NCI-H2196 treated with DMSO at 0.1 percent for 48 hours (cell line): ENCODE results near the gene CCIN.

Experiments used
- DNase-seq: peaks from one replicate; lab custom pipeline; 2025; ENCODE audit not compliant: unreplicated experiment; lab: John Stamatoyannopoulos, UW

Gene CCIN

DNA sequence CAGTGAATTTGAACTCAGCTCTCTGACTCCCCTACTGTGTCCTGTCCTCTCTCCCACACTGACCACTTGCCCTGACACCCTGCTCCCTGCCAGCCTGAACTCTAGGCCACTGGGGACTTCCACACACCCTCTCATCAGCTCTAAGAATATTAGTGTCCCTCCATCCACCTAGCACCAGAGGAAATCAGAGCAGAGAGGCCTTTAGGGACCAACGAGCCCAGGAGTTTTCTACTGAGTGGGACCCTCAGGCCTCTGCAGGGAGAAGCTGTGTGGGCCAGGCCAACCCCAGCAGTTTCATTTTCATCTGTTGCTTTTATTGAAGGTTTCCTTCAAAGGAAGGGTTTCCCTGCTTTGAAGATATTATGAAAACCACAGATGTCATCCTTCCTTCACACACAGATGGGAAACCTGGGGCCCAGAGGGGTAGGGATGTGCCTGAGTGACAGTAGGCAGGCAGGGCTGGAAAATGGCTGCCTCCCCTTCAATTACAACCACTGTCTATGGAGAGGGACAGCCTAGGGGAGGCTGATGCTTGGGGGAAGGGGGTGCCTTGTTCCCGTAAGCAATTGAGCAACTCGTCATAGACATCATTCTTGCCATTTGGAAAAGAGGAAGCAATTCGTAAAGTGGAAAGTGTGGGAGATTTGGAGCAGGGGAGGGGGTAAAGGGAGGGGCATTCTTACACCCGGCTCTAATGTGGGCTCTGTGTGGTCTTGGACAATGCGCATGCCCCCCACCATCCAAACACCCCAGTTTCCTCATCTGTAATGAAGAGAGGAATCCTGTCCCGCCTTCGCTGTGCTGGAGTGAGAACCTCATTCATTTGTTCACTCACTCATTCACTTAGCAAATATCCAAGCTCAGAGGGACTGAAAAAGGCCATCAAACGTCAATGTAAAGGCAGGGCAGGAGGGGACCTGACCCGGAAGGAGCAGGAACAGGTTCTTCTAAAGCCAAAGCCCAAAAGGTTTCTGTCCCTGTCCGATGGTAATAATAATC is 28.8 kb upstream of the CCIN start:
- no peak for DNase-seq

- no peak for DNase-seq
Observed at GRCh38 chr9:36141288-36141687, 27.9 kb upstream of the CCIN start.

GRCh38 chr9:36141761-36142160 is 27.4 kb upstream of the CCIN start:
- DNase-seq = no peak

DNA sequence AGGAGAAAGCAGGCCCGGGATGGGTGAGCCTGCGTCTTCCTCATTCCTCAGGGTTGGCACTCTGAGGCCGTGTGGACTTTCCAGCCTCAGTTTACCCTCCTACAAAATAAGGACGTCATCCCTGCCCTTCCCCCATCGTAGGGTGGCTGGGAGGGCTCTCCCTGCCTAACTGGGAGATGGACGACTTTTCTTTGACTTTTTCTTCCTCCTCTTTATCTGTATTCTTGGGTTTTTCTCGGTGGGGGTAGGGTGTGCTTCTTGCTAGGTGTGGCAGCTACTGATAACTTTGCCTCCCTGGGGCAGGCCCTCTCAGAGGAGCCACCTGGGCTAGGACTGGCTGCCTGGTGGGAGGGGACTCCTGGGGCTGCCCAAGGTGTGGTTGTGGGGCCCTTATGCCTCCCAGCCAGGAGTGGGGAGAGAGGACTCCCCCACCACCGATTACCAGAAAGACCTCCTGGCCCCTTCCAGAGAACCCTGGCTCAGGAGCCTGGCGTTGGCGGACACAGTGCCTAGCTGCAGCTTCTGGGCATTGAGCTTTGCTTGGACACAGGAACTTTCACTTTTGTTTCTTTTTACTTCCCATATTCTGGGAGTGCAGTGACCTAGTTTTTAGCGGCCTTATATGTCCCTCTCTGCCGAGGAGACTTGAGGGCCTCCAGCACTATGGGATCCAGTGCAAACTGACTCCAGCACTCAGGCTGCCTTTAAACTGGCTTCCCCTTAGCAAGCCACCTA is 26.5 kb upstream of the CCIN start:
- no peak for DNase-seq

- DNase-seq = no peak
Observed at GRCh38 chr9:36143245-36143641, 25.9 kb upstream of the CCIN start.

DNA sequence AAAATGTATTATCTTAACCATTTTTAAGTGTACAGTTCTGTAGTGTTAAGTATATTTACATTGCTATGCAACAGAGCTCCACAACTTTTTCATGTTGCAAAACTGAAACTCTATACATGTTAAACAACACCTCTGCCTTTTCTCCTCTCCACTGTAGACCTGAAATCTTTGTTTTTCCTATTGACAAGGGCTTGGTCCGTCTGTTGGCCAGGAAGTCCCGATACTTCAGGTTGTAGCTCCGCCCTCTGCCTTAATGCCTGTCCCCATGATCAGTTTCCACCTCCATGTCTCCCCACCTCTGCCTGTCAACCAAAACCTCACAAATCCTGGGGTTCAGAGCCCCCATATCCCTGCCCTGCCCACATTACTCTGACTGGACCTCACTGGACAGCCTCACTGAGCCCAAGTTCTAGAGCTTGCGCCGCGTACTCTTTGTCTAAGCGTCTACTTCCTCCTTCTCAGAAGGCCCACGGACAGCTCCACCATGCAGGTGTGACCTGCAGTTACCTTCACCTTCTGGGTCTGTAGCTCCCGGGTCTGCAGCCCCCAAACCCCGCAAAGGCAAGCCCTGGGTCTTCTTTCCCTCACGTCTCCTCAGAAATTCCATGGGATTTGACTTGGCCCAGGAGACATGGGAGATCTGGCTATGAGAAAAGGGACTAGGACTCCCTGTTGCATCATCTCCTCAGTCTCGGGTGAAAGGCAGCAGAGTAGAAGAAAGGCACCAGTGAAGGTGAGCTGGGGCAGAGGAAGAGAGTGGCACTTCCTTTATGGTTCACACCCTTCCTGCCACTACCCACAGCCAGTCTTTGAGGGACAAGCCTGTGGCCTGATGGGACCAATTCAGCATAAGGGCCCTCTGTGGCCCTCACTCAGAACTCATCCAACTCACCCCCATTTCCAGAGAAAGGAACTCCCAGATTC is 24.6 kb upstream of the CCIN start:
- DNase-seq = no peak

- no peak for DNase-seq
Observed at GRCh38 chr9:36145970-36146369, 23.2 kb upstream of the CCIN start.

DNA sequence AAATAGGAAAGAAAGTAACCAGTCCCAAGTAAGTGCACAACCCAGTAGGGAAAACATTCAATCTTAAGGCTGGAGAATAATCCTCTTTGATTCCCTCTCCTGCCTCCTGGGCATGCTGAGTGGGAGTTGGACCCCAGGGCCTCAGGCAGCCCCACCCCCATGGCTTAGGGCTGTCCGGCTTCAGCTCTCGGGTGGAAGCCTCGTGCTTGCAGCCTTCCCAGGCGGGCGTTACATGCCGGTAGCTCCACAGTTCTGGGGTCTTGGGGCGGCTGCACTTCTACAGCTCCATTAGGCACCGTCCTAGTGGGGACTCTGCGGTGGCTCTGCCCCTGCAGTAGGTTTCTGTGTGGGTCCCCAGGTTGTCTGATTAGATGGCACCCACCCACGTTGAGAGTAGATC is 22.5 kb upstream of the CCIN start:
- DNase-seq = no peak

GRCh38 chr9:36147441-36148175 is 21.6 kb upstream of the CCIN start:
- no peak for DNase-seq

DNA sequence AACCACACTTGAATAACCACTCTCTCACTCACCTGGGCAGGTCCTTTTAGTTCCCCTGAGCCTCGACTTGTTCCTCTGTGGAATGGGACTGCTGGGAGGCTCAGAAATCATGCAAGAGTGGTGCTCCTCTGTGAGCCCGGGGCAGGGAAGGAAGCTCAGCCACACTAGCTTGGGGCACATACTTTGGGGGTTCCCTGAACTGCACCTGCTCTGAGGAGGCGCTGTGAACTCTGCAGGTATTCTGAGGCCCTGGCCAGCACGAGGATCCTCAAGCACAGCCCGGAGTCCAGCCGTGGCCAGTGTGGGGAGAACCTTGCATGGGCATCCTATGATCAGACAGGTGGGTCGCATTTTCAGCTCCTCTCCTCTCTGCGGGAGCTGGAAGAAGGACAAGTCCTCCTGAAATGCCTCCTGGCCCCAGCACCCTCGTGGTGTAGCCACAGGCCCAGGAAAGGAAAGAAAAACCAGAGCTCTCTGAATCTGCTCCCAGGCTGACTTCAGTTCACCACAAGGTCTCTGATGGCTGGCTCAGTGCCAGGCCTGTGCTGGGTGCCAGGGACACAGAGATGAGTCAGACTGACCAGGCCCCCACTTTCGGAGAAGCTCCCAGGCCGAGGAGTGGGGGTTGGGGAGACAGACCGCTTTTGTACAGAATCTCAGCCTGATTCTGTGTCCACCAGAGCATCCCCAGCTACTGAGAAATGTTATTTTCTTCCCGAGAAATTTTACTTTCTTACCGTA is 20.7 kb upstream of the CCIN start:
- peak; percentile 33 for DNase-seq

GRCh38 chr9:36149197-36149596 is 20.0 kb upstream of the CCIN start:
- DNase-seq = no peak

DNA sequence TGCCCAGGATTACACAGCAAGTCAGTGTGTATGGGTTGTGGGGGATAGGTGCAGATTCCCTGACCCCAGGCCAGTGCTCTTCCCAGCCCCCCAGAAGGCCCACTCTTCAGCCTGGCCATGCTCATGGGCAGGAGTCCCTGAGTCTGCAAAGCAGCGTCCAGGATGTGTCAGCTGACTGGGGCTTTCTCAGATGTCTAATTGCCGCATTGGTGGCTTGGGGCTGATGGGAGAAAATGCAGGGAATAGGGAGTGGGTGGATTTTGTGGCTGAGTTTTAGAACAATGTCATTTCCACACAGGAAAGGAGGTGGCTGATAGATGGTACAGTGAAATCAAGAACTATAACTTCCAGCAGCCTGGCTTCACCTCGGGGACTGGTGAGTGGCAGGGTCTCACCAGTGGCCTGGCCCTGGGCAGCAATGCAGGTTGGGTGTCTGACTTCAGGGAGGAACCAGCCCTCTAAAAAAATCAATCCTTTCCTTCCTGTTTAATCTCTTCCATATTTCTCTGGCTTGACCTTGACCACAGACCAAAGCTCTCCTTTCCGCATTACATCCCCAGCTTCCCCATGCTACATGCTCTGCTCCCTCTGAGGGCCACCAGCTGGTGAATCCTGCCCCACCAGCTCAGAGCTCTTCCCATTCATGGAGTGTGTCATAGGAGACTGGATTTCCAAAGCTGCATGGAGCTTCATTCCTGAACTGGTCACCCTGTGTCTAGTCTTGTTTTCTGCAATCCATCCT is 18.4 kb upstream of the CCIN start:
- DNase-seq = no peak

DNA sequence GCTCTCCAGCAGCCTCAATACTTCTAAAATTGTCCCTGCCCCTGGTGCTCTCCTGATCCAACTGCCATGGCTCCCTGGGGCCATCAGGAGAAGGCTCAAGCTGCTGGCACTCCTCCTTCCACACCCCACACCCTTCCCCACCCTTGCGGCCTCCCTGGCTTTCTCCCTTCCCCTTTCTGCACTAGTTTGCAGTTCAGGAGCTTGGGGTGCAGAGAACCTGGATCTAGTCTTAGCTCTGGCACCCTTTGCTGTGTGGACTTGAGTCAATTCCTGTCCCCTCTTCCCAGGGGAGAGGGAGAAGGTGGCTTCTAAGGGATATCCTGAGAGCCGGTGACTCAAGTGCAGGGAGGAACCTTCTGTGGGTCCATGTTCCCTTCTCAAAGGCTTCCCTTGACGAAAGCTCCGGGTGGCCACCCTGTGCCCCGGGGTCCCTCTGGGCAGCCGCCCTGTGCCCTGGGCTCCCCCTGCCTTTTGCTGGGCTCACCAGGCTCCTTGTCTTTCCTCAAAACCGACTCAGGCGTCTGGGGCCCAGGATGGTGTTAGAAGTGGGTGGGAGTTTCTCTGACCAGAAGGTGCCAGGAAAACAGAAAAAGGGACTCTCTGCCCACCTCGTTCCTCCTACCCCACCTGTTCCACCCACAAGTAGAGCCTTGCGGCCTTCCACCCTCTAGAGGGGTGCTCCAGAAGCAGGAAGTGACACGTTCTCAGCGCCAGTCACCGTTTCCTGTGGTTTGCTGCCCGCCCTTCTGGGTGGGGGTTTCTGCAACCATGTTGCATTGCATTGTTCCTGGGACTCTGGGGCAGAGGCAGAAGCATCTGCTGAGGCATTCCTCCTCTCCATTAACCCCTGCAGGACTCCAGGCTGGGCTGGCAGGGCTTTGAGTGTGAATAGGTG is 17.6 kb upstream of the CCIN start:
- no peak for DNase-seq

- no peak for DNase-seq
Observed at GRCh38 chr9:36152741-36153438, 16.3 kb upstream of the CCIN start.

DNA sequence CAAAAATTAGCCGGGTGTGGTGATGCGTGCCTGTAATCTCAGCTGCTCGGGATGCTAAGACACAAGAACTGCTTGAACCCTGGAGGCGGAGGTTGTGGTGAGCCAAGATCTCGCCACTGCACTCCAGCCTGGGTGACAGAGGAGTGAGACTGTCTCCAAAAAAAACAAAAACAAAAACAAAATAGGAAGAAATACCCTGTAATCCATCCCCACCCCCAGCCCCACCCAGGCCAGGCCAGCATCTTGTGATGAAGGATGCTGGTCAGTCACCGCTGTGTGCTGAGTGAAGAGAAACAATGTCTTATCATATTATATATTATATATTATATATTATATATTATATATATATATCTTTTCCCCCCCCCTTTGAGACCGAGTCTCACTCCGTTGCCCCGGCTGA is 15.4 kb upstream of the CCIN start:
- no peak for DNase-seq

DNA sequence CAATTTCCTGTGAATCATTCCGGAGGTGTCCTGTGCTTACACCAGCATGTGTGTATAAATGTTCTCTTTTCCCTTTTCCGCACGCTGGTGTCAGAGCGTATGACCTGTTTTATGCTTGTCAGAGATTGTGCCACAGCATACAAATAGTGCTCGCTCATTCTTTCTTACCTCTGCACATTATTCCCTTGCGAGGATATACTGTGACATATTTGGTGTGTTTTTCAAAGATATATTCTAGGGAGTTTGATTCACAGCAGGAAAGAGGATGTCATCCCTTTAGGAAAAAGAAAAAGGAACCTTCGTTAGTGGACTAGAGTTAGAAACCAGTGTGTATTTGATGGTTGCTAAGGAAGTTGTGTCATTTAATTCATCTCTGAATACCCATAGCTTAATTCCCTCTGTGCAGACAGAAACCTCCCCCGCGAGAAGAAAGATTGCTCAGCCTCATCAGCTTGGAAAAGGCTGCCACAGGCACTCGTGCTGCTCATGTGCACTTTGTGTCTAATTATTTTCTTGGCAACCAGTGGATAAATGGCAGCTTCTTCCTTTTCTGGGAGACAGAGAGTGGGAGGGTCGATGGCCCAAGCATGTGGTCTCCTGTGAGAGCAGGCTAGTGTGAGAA is 14.7 kb upstream of the CCIN start:
- no peak for DNase-seq

DNA sequence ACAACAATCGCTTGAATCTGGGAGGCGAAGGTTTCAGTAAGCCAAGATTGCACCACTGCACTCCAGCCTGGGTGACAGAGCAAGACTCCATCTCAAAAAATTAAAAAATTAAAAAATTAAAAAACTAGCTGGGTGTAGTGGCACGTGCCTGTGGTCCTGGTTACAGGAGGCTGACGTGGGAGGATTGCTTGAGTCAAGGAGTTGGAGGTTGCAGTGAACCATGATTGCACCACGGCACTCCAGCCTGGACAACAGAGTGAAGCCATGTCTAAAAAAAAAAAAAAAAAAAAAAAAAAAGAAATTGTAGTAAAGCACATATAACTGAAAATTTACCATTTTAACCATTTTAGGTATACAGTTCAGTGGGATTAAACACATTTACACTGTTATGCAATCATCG is 13.1 kb upstream of the CCIN start:
- DNase-seq = no peak
